ENCODE results near the gene CACNG4. TPM values are rescaled to one million over a fixed set of nuclear protein-coding genes. Genes with fewer than 3 reads are reported as not detected.

The CACNG4 gene
- total RNA-seq, 1 experiment from 2014 or later: not detected

- H4K20me1 ChIP-seq (ENCODE audit: insufficient read depth): no peaks in the 10 kb centered on the region
- ChIA-PET CTCF (no interaction called here), RAD21 (ENCODE audit: low non-redundant PET in 1 of 2, low total read pairs in 2 of 2, uncharacterized antibody in 2 of 2, unreplicated experiment in 2 of 2) (no interaction called here), POLR2A (no interaction called here)
- H3K4me1 ChIP-seq (ENCODE audit: control insufficient read depth in 1 of 2, insufficient read depth in 2 of 2, low read length in 2 of 2): peaks cover 2 to 6% of the 10 kb centered on the region in 2 experiments; a peak in 2 of 4 replicates
- BruUV-seq (replicated peaks): no TSS peak
- no peak for DNase-seq (ENCODE audit: low read depth, low spot score)
- H3K4me2 ChIP-seq (ENCODE audit: low read length): no peak overlapping the region
- no peaks in the 10 kb centered on the region for H3K79me2 ChIP-seq (ENCODE audit: insufficient read depth, low read length)
- H3K27ac ChIP-seq (ENCODE audit: low read depth, low read length): no peak overlapping the region
- no peaks in the 10 kb centered on the region for H3K9me3 ChIP-seq (ENCODE audit: control insufficient read depth in 1 of 2, insufficient read depth in 1 of 2, low read depth in 1 of 2, low read length in 2 of 2)
- H3K9me2 ChIP-seq (ENCODE audit: insufficient read depth): no peaks in the 10 kb centered on the region
- no peaks in the 10 kb centered on the region for H3K36me3 ChIP-seq (ENCODE audit: control insufficient read depth in 1 of 2, insufficient read depth in 2 of 2, low read length in 2 of 2)
- H3K9ac ChIP-seq (ENCODE audit: low read length): no peak overlapping the region
- intact Hi-C loops (cut with micrococcal nuclease): no loop called here
- TF ChIP-seq REST (IDR thresholded peaks at IDR 0.05; ENCODE audit: low read depth): no peak
- no peak for ATAC-seq
- no peaks in the 10 kb centered on the region for H3K27me3 ChIP-seq (ENCODE audit: insufficient read depth, low read length)
- no peak overlapping the region for H3K4me3 ChIP-seq (replicated peaks in 1 of 2; ENCODE audit: low read depth in 1 of 2, low read length in 2 of 2)
- H2AFZ ChIP-seq (ENCODE audit: low read depth, low read length, poor library complexity, severe bottlenecking): no peak overlapping the region
Measured at GRCh38 chr17:66971264-66971663, 6.8 kb downstream of the CACNG4 start.

GRCh38 chr17:66971730-66972441 lies 7.4 kb downstream of the CACNG4 start:
- ChIA-PET RAD21 (ENCODE audit: low non-redundant PET in 1 of 2, low total read pairs in 2 of 2, uncharacterized antibody in 2 of 2, unreplicated experiment in 2 of 2) (no interaction called here), POLR2A (no interaction called here)
- no peaks in the 10 kb centered on the region for H4K20me1 ChIP-seq (ENCODE audit: insufficient read depth)
- TF ChIP-seq REST (IDR thresholded peaks at IDR 0.05; ENCODE audit: low read depth) (no peak), POLR2A (IDR thresholded peaks at IDR 0.05; ENCODE audit: borderline replicate concordance, extremely low read depth, insufficient read depth, insufficient read length) (no peak), ATF3 (IDR thresholded peaks at IDR 0.05) (no peak), ELF1 (IDR thresholded peaks at IDR 0.05; ENCODE audit: borderline replicate concordance, low read depth) (no peak), ZNF274 (IDR thresholded peaks at IDR 0.05; ENCODE audit: low read depth, low read length) (no peak), SRF (IDR thresholded peaks at IDR 0.05; ENCODE audit: low read depth) (no peak), SIN3A (IDR thresholded peaks at IDR 0.05; ENCODE audit: low read depth) (no peak), YY1 (IDR thresholded peaks at IDR 0.05; ENCODE audit: extremely low read depth, insufficient replicate concordance, low read depth, low read length) (no peak)

More at GRCh38 chr17:66971730-66972441, 7.4 kb downstream of the CACNG4 start:
- Histone ChIP-seq H3K27me3 (ENCODE audit: insufficient read depth, low read length) (no peaks in the 10 kb centered on the region), H3K9ac (ENCODE audit: low read length) (no peak overlapping the region), H3K4me3 (replicated peaks in 1 of 2; ENCODE audit: low read depth in 1 of 2, low read length in 2 of 2) (no peak overlapping the region), H3K9me3 (ENCODE audit: control insufficient read depth in 1 of 2, insufficient read depth in 1 of 2, low read depth in 1 of 2, low read length in 2 of 2) (no peaks in the 10 kb centered on the region), H3K4me1 (ENCODE audit: control insufficient read depth in 1 of 2, insufficient read depth in 2 of 2, low read length in 2 of 2) (peaks cover 2 to 6% of the 10 kb centered on the region in 2 experiments; a peak in 2 of 4 replicates), H3K4me2 (ENCODE audit: low read length) (no peak overlapping the region), H3K9me2 (ENCODE audit: insufficient read depth) (no peaks in the 10 kb centered on the region), H3K27ac (ENCODE audit: low read depth, low read length) (no peak overlapping the region), H2AFZ (ENCODE audit: low read depth, low read length, poor library complexity, severe bottlenecking) (no peak overlapping the region), H3K36me3 (ENCODE audit: control insufficient read depth in 1 of 2, insufficient read depth in 2 of 2, low read length in 2 of 2) (no peaks in the 10 kb centered on the region), H3K79me2 (ENCODE audit: insufficient read depth, low read length) (no peaks in the 10 kb centered on the region)
- intact Hi-C loops (cut with micrococcal nuclease): no loop called here
- ATAC-seq (no peak), DNase-seq (ENCODE audit: low read depth, low spot score) (no peak)
- BruUV-seq (replicated peaks): no TSS peak
- CTCF ChIA-PET: interaction anchor here (1.4 kb wide), 1 partner anchor 57 kb away, joined by 4 read pairs; no protein-coding TSS in a partner anchor

All from HCT116 (cell line).